DOHH2 (cell line): ENCODE results near the gene CD160.

Source experiments
- H3F3A ChIP-seq: fragments of 200-600 bp; sonication (generic), shearing (Covaris generic); 2 replicates; pipeline ENCODE4 v1.6.0; 2016; ENCODE audit warnings: antibody characterized with exemption, mild to moderate bottlenecking; ENCODE audit not compliant: control insufficient read depth, insufficient read depth
- H3K27ac ChIP-seq: fragments of 200-600 bp; sonication (generic); 2 replicates; pipeline ENCODE4 v1.5.1; 2014; ENCODE audit warnings: low read depth, mild to moderate bottlenecking, low read length, moderate library complexity
- H3K27me3 ChIP-seq: fragments of 200-600 bp; sonication (generic); 2 replicates; pipeline ENCODE4 v1.6.1; 2014; ENCODE audit warnings: mild to moderate bottlenecking, low read length, mixed read lengths; ENCODE audit not compliant: control insufficient read depth
- H3K36me3 ChIP-seq: fragments of 200-600 bp; sonication (generic); 2 replicates; pipeline ENCODE4 v1.6.1; 2014; ENCODE audit warnings: mild to moderate bottlenecking, low read length, moderate library complexity, mixed read lengths; ENCODE audit not compliant: control insufficient read depth
- H3K4me1 ChIP-seq: fragments of 200-600 bp; sonication (generic); 2 replicates; pipeline ENCODE4 v1.6.1; 2014; ENCODE audit warnings: mild to moderate bottlenecking, low read length, mixed read lengths; ENCODE audit not compliant: control insufficient read depth
- H3K4me2 ChIP-seq: fragments of 200-600 bp; sonication (generic); 2 replicates; pipeline ENCODE4 v1.6.0; 2014; ENCODE audit warnings: mild to moderate bottlenecking, low read length, moderate library complexity
- H3K4me3 ChIP-seq: fragments of 200-600 bp; sonication (generic); 2 replicates; pipeline ENCODE4 v1.5.1; 2014; ENCODE audit warnings: mild to moderate bottlenecking, low read length, mixed read lengths
- H3K79me2 ChIP-seq: fragments of 200-600 bp; sonication (generic); 2 replicates; pipeline ENCODE4 v1.6.1; 2014; ENCODE audit warnings: mild to moderate bottlenecking, low read length, mixed read lengths; ENCODE audit not compliant: control insufficient read depth
- H3K9me2 ChIP-seq: fragments of 200-600 bp; sonication (generic); replicated peaks from 2 replicates; pipeline ENCODE4 v1.6.1; 2014; ENCODE audit warnings: mild to moderate bottlenecking, low read length, mixed read lengths; ENCODE audit not compliant: control insufficient read depth
- H3K9me3 ChIP-seq: fragments of 200-600 bp; sonication (generic); 2 replicates; pipeline ENCODE4 v1.6.1; 2014; ENCODE audit warnings: antibody characterized with exemption, low read length, mixed read lengths; ENCODE audit not compliant: control insufficient read depth, insufficient read depth
- H4K20me1 ChIP-seq: fragments of 200-600 bp; sonication (generic); 2 replicates; pipeline ENCODE4 v1.6.0; 2014; ENCODE audit warnings: low read depth, mild to moderate bottlenecking, antibody characterized with exemption, low read length, moderate library complexity; ENCODE audit not compliant: control insufficient read depth, insufficient read depth
- EZH2phosphoT487 ChIP-seq: fragments of 200-600 bp; sonication (generic); IDR thresholded peaks from 2 replicates; pipeline ENCODE4 v1.6.1; 2017; ENCODE audit warnings: borderline replicate concordance, mild to moderate bottlenecking, antibody characterized with exemption, low read length, moderate library complexity, mixed read lengths
- TF ChIP-seq, protein P1 (sequence below): fragments of 200-600 bp; sonication (generic); IDR thresholded peaks from one replicate; pipeline ENCODE4 v1.5.1; 2014; ENCODE audit warnings: antibody characterized with exemption, mild to moderate bottlenecking, low read depth, low read length; ENCODE audit not compliant: poor library complexity, severe bottlenecking

Gene CD160

DNA sequence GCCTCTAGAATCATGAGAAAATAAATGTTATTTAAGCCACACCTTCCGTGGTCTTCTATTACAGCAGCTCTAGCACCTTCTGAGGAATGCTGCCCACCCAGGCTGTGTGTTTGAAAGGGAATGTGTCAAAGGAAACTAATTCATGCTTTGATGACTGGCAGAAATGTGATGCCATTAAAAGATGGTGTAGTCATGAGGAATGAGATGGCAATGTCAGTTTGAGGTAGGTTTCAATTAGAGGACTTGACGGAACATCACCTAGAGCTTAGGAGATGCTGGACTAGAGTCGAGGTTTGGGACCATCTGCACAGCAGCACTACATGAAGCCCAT, 22.7 kb upstream of the CD160 start:
- Histone ChIP-seq H3K4me1 (no peaks in the 10 kb centered on the region), H3K4me3 (no peak overlapping the region), H3K27me3 (no peaks in the 10 kb centered on the region), H3F3A (no peaks in the 10 kb centered on the region), H3K27ac (no peak overlapping the region), H4K20me1 (no peaks in the 10 kb centered on the region), H3K9me3 (no peaks in the 10 kb centered on the region), H3K79me2 (no peaks in the 10 kb centered on the region), H3K9me2 (no peaks in the 10 kb centered on the region), H3K36me3 (no peaks in the 10 kb centered on the region), H3K4me2 (no peak overlapping the region)
- TF ChIP-seq, protein P1, sequence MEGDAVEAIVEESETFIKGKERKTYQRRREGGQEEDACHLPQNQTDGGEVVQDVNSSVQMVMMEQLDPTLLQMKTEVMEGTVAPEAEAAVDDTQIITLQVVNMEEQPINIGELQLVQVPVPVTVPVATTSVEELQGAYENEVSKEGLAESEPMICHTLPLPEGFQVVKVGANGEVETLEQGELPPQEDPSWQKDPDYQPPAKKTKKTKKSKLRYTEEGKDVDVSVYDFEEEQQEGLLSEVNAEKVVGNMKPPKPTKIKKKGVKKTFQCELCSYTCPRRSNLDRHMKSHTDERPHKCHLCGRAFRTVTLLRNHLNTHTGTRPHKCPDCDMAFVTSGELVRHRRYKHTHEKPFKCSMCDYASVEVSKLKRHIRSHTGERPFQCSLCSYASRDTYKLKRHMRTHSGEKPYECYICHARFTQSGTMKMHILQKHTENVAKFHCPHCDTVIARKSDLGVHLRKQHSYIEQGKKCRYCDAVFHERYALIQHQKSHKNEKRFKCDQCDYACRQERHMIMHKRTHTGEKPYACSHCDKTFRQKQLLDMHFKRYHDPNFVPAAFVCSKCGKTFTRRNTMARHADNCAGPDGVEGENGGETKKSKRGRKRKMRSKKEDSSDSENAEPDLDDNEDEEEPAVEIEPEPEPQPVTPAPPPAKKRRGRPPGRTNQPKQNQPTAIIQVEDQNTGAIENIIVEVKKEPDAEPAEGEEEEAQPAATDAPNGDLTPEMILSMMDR = no peak
- no peak for TF ChIP-seq EZH2phosphoT487

DNA sequence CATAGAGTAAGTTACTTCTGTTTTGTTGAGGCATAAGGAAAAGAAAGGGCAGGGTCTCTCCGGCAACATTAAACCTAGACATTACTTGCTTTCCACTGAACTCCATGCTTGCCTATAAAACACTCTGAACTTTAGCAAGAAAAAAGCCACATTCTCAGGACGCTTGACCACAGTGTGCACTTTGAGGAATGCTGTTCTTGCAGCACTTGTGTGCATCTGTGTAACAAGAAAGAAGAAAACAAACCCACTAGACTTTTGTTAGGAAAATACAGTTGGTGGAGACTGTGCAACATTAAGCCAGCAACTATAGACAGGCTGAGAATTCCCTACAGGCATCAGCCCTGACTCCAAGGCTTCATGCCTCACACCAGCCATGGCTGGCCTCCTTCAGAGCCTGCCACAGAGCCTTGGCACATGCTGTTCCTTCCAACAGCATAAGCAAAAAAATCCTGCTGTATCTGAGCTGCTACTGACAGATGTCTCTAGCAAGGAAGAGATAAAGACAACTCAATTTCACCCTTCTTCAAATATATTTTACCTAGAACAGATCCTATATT, 17.9 kb upstream of the CD160 start:
- Histone ChIP-seq H3K9me2 (no peaks in the 10 kb centered on the region), H3K27ac (no peak overlapping the region), H3K4me1 (no peaks in the 10 kb centered on the region), H4K20me1 (no peaks in the 10 kb centered on the region), H3K9me3 (no peaks in the 10 kb centered on the region), H3K4me3 (no peak overlapping the region), H3K79me2 (no peaks in the 10 kb centered on the region), H3K4me2 (no peak overlapping the region), H3K27me3 (no peaks in the 10 kb centered on the region), H3K36me3 (no peaks in the 10 kb centered on the region), H3F3A (no peaks in the 10 kb centered on the region)
- no peak for TF ChIP-seq EZH2phosphoT487
- TF ChIP-seq, protein P1 = no peak

DNA sequence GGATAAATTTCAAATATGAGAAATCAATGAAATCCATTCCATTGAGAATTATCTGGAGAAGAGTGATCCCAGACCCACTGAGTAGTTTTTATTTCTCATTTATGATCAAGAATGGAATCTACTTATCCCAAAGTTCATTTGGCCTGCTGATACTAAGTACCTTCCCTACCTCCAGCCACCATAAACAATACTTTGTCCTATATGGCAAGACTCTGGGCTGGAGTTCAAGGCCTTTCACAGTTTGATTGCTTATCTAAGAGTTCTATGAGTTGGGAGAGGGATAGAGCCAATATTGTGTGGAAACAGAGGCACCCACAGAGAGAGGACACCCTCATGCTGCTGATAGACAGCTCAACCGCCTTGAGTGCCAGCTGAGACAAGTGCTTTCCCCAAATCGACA, 17.2 kb upstream of the CD160 start:
- Histone ChIP-seq H3K9me3 (no peaks in the 10 kb centered on the region), H3K27me3 (no peaks in the 10 kb centered on the region), H3K79me2 (no peaks in the 10 kb centered on the region), H3K4me2 (no peak overlapping the region), H3K4me1 (no peaks in the 10 kb centered on the region), H3K4me3 (no peak overlapping the region), H3K36me3 (no peaks in the 10 kb centered on the region), H3K27ac (no peak overlapping the region), H4K20me1 (no peaks in the 10 kb centered on the region), H3K9me2 (no peaks in the 10 kb centered on the region), H3F3A (no peaks in the 10 kb centered on the region)
- no peak for TF ChIP-seq EZH2phosphoT487
- TF ChIP-seq, protein P1 = no peak
